Naive thymus-derived CD8-positive, alpha-beta T cell (primary cell): ENCODE results near the gene NFKB2. TPM values are rescaled to one million over a fixed set of nuclear protein-coding genes. Genes with fewer than 3 reads are reported as not detected.

Experiments used
- ATAC-seq, 2 donors: fragments of 150-1000 bp; cut with Tn5 transposase in 1 of 2; sonication (Bioruptor Pico), chemical (Tn5 transposase) in 1 of 2; 1 replicate in 1 of 2; 2 replicates in 1 of 2; pipeline ENCODE4 v1.10.0; 2021; ENCODE audit warnings: mild to moderate bottlenecking in 2 of 2, moderate library complexity in 2 of 2
- POLR2A ChIA-PET: fragments of 350-600 bp; sonication (Branson Sonifier 250); formaldehyde crosslinking; loops from one replicate; lab custom pipeline; 2021; ENCODE audit warnings: antibody characterized with exemption; lab: Charles Lee
- DNase-seq, 10 donors: peaks; one replicate each; pipeline versions ENCODE4 v3.0.0 to v3.0.0-alpha.2; 2020 to 2022
- H3K27ac Mint-ChIP-seq, 10 donors: one replicate each; pipeline ENCODE4 v1.8.0; 2020 to 2022; ENCODE audit warnings: mild to moderate bottlenecking in 10 of 10, mixed read lengths in 10 of 10, moderate library complexity in 4 of 10, inconsistent platforms in 1 of 10
- H3K27me3 Mint-ChIP-seq, 5 donors: one replicate each; pipeline ENCODE4 v1.8.0; 2021 to 2022; ENCODE audit warnings: mixed read lengths in 5 of 5
- H3K36me3 Mint-ChIP-seq, 3 donors: one replicate each; pipeline ENCODE4 v1.8.0; 2020 to 2022; ENCODE audit warnings: mixed read lengths in 3 of 3, mild to moderate bottlenecking in 2 of 3, inconsistent platforms in 1 of 3
- H3K4me1 Mint-ChIP-seq, 4 donors: one replicate each; pipeline ENCODE4 v1.8.0; 2021 to 2022; ENCODE audit warnings: mixed read lengths in 4 of 4
- H3K4me3 Mint-ChIP-seq, 10 donors: one replicate each; pipeline ENCODE4 v1.8.0; 2020 to 2022; ENCODE audit warnings: mild to moderate bottlenecking in 10 of 10, mixed read lengths in 10 of 10, moderate library complexity in 6 of 10, inconsistent platforms in 1 of 10
- H3K9me3 Mint-ChIP-seq, 9 donors: one replicate each; pipeline ENCODE4 v1.8.0; 2020 to 2022; ENCODE audit warnings: mixed read lengths in 9 of 9, mild to moderate bottlenecking in 3 of 9, inconsistent platforms in 1 of 9, moderate library complexity in 1 of 9
- polyA plus RNA-seq, 3 donors: library from polyadenylated mRNA; unstranded; fragments of 300-500 nt; fragmentation: Illumina TruSeq; gene quantifications; one replicate each; pipeline ENCODE4 v1.2.3, GENCODE V29; 2021
- total RNA-seq, 8 experiments: library from RNA in 2 of 8; stranded (reverse) in 2 of 8; gene quantifications; one replicate each; pipeline ENCODE4 v1.2.3 and lab custom pipeline; 2021 to 2026

NFKB2 gene
- total and polyA plus RNA-seq, 5 experiments from 2014 or later = 6.1 to 123 (median 14.6) TPM

DNA sequence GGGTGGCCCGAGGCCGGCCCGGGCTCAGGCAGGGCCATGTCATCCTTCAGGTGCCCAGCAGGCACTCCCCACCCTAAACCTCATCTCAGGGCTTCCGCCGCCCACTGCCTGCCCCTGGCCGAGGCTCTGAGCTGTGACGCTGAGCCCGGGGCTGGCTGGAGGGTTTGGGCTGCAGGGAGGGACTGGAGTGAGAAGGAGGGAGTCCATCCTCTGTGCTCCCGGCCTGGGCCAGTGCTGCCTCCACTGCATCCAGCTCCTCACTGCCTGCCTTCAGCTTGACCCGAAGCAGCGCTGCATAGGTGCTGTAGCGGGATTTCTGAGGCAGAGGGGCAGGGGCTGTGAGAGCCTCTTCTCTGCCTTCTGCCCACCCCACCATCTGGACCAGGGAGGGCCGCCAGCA is 7.6 kb downstream of the NFKB2 start:
- Mint-ChIP-seq H3K4me1 (peaks cover 14 to 36% (median 24%) of the 10 kb centered on the region in 4 donors), H3K27me3 (peaks cover 0 to under 1% (median 0%) of the 10 kb centered on the region in 5 donors), H3K4me3 (no peak overlapping the region), H3K27ac (peak overlapping the region in 1 of 10 donors; percentile 29), H3K36me3 (peaks cover 0 to 19% (median 0%) of the 10 kb centered on the region in 3 donors), H3K9me3 (no peaks in the 10 kb centered on the region)
- no peak for DNase-seq
- POLR2A ChIA-PET = interaction anchor here (0.5 to 1.6 kb wide), 12 partner anchors 10 to 697 kb away, joined by 3 to 8 read pairs (median 3); partner anchors contain the start of genes ACTR1A and FBXL15
- no peak for ATAC-seq

DNA sequence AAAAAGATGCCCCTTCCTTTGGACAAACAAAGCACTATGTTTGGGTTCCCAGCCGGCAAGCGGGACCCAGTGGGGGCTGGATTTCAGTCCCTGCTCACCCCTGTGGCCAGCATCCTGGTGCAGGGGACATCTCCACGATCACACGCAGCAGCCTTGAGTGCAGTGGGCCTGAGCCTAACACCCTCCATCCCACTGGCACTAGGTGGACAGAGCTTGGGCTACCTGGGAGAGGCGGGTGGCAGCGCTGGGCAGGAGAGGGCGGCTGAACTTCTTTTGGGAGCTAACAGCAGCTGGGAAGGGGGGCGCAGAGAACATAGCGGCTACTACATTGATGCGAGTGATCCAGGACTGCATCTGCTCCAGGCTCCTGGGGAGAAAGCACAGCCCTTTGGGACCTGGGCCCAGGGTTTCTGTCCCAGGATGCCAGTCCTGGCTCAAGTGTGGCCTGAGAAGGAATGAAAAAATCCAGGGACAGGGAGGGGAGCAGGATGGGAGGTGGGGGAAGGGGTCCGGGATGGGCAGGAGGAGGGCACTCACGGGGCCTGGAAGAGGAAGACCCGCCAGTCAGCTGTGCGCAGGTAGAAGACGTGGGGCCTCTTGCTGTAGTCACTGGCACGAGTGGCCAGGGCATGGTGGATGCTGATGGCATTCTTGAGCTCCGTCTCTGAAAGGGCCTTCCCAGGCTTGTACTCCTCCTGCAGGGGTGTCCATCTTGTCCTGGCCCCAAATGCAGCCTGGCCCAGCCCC is 9.0 kb downstream of the NFKB2 start:
- ATAC-seq (no peak), DNase-seq (no peak)
- H3K36me3 Mint-ChIP-seq = peaks cover 0 to 10% (median 0%) of the 10 kb centered on the region in 3 donors
- H3K4me3 Mint-ChIP-seq = no peak overlapping the region
- peaks cover 15 to 35% (median 20%) of the 10 kb centered on the region in 4 donors for H3K4me1 Mint-ChIP-seq
- POLR2A ChIA-PET = interaction anchor here (0.6 to 1.8 kb wide), 13 partner anchors 8 to 937 kb away, joined by 3 to 8 read pairs (median 4); partner anchors contain the start of genes C10orf95, CUEDC2, FBXL15 and NFKB2
- no peaks in the 10 kb centered on the region for H3K9me3 Mint-ChIP-seq
- peak overlapping the region in 3 of 10 donors; percentile 32 to 83 (median 48) for H3K27ac Mint-ChIP-seq
- H3K27me3 Mint-ChIP-seq = peaks cover 0 to 5% (median 0%) of the 10 kb centered on the region in 5 donors

DNA sequence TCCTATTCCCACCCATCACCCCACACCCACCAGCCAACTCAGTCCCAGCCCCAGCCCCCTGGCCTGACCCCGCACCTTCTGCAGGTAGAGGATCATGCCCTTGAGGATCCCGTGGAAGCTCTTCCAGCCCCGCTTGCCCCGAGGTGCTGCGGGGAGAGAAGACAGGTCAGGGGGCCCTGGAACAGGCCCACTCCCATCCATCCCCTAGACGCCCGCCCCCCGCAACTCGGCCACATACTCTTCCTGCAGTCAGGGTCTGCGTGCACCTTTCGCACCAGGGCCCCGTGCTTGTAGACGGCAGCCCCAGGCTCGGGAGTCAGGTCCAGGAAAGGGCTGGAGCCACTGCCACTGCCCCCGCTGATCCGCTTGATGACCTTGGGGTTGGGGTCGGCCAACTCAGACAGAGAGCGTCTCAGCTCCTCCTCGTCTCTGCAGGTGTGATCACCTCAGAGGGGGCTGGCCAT is 9.6 kb downstream of the NFKB2 start:
- POLR2A ChIA-PET = interaction anchor here (0.6 to 1.8 kb wide), 6 partner anchors 9 to 938 kb away, joined by 3 to 6 read pairs (median 4); partner anchors contain the start of genes C10orf95, CUEDC2 and NFKB2
- peaks cover 0 to 11% (median 0%) of the 10 kb centered on the region in 5 donors for H3K27me3 Mint-ChIP-seq
- H3K36me3 Mint-ChIP-seq = peaks cover 0 to 9% (median 0%) of the 10 kb centered on the region in 3 donors
- peak overlapping the region in 5 of 10 donors; percentile 15 to 83 (median 48) for H3K27ac Mint-ChIP-seq
- no peak overlapping the region for H3K4me3 Mint-ChIP-seq
- H3K9me3 Mint-ChIP-seq = no peaks in the 10 kb centered on the region
- no peak for ATAC-seq
- DNase-seq = peak in 1 of 10 donors; percentile 61
- H3K4me1 Mint-ChIP-seq = peaks cover 19 to 36% (median 22%) of the 10 kb centered on the region in 4 donors

DNA sequence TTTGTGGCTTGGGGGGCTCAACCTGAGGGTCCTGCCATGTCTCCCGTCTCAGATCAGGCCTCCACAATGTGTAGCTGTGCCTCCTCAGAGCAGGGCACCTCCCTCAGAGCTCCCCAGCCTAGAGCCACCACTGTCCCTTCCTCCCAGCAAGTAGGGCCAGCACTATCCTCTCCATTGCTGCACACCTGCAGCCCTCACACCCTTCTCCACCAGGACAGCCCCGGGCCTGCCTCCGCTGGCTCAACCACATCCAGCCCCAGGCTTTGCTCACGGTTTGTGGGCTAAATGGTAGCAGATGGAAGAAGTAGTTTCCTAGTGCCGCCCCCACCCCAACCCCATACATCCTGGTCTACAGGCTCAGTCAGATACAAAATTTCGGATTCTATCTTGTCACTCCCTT is 10.1 kb downstream of the NFKB2 start:
- peaks cover 20 to 32% (median 21%) of the 10 kb centered on the region in 4 donors for H3K4me1 Mint-ChIP-seq
- peaks cover 0 to 12% (median 0%) of the 10 kb centered on the region in 5 donors for H3K27me3 Mint-ChIP-seq
- peak overlapping the region; percentile 9 to 73 (median 53) for H3K27ac Mint-ChIP-seq
- H3K9me3 Mint-ChIP-seq = no peaks in the 10 kb centered on the region
- no peak for ATAC-seq
- H3K4me3 Mint-ChIP-seq = peak overlapping the region in 3 of 10 donors; percentile 7 to 68 (median 21)
- POLR2A ChIA-PET = interaction anchor here (0.5 to 1.8 kb wide), 7 partner anchors 10 to 45 kb away, joined by 3 to 15 read pairs (median 5); partner anchors contain the start of genes C10orf95, CUEDC2 and NFKB2
- no peak for DNase-seq
- peaks cover 0 to 7% (median 0%) of the 10 kb centered on the region in 3 donors for H3K36me3 Mint-ChIP-seq

DNA sequence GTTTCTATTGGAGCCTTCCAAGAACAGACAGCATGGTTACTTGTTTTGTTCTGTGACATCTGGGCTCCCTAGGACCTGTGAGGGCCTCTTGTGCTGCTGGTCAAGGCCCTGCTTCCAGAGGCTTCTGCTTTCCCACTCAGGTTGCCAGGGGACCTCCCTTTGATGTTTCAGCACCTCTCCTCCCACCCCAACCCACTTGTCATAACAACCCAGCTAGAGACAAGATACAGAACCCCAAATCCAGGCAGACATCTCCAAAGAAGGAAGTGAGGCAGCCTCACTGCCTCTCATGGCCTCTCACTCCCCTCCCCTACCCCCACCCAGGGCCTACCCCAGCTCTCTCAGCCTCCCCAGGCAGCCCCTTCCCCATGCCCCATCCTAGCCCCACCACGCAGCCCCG is 11.3 kb downstream of the NFKB2 start:
- POLR2A ChIA-PET = interaction anchor here (0.5 to 1.7 kb wide), 7 partner anchors 8 to 75 kb away, joined by 3 to 15 read pairs (median 4); no protein-coding TSS in a partner anchor
- H3K27ac Mint-ChIP-seq = peak overlapping the region in 6 of 10 donors; percentile 50 to 90 (median 70)
- H3K27me3 Mint-ChIP-seq = peaks cover 0 to 20% (median 0%) of the 10 kb centered on the region in 5 donors
- peak overlapping the region in 6 of 10 donors; percentile 19 to 85 (median 32) for H3K4me3 Mint-ChIP-seq
- H3K36me3 Mint-ChIP-seq = peaks cover 0 to 2% (median 0%) of the 10 kb centered on the region in 3 donors
- H3K9me3 Mint-ChIP-seq = no peaks in the 10 kb centered on the region
- ATAC-seq (no peak), DNase-seq (no peak)
- H3K4me1 Mint-ChIP-seq = peaks cover 28 to 44% (median 30%) of the 10 kb centered on the region in 4 donors

DNA sequence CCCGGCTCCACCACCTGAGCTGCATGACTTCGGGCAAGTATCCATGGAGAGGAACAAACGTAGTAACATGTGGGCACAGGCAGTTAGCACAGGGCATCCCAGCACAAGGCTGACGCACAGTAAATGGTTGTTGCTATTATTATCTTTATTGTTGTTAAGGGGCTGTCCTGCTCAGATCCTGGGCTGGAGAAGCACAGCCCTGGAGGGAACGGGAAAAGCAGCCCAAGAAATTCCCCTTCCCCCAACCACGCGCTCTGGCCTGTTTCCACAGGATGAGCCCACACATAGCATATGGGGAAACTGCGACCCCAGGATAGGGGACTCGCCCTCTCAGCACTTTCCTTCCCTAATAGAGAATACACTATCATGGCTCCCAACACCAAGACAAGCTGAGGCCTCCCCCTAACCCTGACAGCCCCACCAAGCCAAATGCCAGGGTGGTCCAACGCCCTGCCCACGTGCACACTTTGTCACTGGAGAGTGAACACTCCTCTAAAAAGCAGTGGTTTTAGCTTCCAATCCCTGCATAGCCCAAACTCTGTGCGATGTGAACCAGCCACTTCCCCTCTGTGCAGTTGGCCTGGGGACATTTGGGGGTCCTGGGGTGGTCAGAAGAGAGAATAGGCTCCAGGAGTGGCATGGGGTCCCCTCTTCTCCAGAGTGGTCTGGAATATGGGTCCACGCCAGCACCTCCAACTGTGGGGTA is 12.1 kb downstream of the NFKB2 start:
- peaks cover 28 to 49% (median 32%) of the 10 kb centered on the region in 4 donors for H3K4me1 Mint-ChIP-seq
- H3K4me3 Mint-ChIP-seq = peak overlapping the region; percentile 9 to 89 (median 74)
- ATAC-seq (no peak), DNase-seq (no peak)
- H3K9me3 Mint-ChIP-seq = no peaks in the 10 kb centered on the region
- no peaks in the 10 kb centered on the region for H3K36me3 Mint-ChIP-seq
- peak overlapping the region in 9 of 10 donors; percentile 80 to 96 (median 91) for H3K27ac Mint-ChIP-seq
- POLR2A ChIA-PET = interaction anchor here (0.5 to 1.4 kb wide), 8 partner anchors 9 to 74 kb away, joined by 3 to 7 read pairs (median 4); partner anchors contain the start of gene CUEDC2
- peaks cover 0 to 21% (median 0%) of the 10 kb centered on the region in 5 donors for H3K27me3 Mint-ChIP-seq

DNA sequence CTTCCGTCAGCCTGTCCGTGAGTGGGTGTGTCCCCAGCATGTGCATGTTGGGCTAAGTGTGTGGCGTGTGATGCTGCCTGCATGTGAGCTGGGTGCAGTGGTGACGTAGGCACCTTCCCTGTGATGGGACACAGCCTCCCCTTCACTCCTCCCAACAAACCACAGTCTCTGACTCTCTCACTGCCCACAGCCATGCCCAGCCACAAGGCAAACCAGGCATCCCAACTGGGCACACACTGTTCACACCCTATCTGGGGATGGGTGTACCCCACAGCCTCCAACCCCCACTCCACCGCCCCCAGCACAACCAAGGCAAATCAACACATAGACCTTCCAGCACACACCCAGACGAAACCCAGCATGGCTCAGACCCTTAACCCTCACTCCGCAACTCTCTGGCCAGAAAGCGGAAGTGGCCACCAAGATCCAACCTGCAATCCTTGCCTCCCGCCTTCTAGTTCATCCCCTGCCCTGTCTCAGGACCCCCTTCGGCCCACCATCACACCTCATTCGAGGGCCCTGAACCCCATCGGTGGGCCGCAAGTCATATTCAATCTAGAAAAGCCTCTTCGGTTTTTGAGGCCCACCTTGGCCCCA is 12.7 kb downstream of the NFKB2 start:
- Mint-ChIP-seq H3K36me3 (no peaks in the 10 kb centered on the region), H3K4me1 (peaks cover 28 to 56% (median 38%) of the 10 kb centered on the region in 4 donors), H3K9me3 (no peaks in the 10 kb centered on the region), H3K27me3 (peaks cover 0 to 25% (median 0%) of the 10 kb centered on the region in 5 donors), H3K27ac (peak overlapping the region; percentile 64 to 96 (median 88)), H3K4me3 (peak overlapping the region; percentile 71 to 89 (median 79))
- DNase-seq (peak in 4 of 10 donors; percentile 26 to 66 (median 40)), ATAC-seq (peak in 1 of 2 donors; percentile 32)
- POLR2A ChIA-PET = interaction anchor here (0.6 to 1.4 kb wide), 4 partner anchors 9 to 24 kb away, joined by 3 to 7 read pairs (median 4); partner anchors contain the start of gene CUEDC2

DNA sequence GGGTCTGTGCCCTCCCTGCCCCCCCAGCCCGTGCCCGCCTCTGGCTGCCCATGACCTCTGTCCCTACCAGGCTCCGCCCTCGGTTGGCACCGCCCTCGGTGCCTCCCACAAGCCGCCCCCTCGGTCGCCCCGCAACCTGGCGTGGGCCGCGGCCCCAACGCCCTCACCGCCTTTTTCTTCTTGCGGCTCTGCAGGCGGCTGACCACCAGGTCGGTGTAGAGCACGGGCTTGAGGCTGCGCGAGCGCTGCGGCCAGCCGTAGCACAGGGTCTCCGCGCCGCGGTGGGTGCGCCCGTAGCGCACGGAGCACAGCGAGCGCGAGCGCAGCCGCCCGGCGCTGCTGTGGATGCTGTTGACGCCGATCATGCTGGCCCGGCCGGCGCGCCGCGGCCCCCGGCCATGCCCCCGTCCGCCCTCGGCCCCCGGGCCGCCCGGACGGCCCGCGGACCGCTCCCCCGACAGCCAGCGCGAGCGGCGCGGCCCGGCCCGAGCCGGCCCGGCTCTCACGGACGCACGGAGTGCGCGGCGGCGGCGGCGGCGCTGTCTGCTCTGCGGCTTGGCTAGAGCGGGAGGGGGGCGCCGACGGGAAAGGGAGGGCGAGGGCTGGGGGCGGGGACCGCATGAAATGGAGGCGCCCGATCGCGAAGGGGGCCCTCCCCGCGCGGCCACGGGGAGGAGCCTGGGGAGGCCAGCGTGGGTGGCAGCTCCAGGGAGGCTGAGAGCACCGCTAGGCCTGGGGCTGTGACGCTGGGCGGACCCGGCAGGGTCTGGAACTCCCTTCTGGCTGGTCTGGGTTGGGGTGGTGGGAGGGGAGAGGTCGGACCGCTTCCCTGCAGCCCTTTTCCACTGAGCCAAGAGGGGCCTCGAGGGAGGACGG is 13.5 kb downstream of the NFKB2 start:
- Mint-ChIP-seq H3K27ac (peak overlapping the region; percentile 64 to 96 (median 89)), H3K27me3 (peaks cover 0 to 27% (median 0%) of the 10 kb centered on the region in 5 donors), H3K9me3 (no peaks in the 10 kb centered on the region), H3K4me3 (peak overlapping the region; percentile 71 to 91 (median 86)), H3K4me1 (peaks cover 28 to 57% (median 40%) of the 10 kb centered on the region in 4 donors), H3K36me3 (no peaks in the 10 kb centered on the region)
- DNase-seq (peak in 9 of 10 donors; percentile 60 to 91 (median 81)), ATAC-seq (peak; percentile 75 to 81)
- POLR2A ChIA-PET = interaction anchor here (1.0 to 5.5 kb wide), 8 partner anchors 11 to 92 kb away, joined by 3 to 64 read pairs (median 12); partner anchors contain the start of genes C10orf95, CUEDC2, FBXL15 and NFKB2

DNA sequence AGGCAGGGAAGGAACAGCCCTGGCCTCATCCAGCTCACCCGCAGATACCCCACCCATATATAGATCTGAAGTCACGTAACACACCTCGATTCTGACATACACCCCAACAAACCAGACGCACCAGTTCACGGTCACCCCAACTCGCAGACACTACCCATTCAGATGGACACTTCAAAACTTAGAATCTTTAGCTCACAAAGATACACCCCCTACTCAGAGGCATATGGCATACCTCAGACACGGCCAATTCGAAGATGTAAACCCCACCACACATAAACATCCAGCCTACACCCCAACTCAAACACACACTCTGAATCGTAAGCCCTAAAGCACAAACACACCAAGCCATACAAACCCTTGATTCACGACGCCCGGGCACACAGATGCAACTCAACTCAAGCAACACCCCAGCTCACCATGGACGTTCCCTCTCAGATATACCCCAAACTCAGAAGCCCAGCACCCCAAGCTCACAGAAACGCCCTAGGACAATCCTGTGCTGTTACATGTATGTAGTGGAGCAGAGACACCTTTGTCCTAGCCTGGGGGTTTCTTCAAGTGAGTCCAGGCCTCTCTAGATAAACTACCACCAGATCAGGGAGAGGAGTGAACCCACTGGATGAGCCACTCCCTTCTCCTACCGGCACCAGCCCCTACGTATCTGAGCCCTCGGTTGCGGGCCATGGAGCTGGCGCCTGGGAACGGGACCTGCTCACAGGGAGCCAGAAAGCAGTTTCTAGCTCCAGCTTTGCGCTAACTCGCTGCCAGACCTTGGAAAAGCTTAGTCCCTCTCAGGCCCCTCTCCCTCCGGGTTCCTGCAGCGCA is 14.3 kb downstream of the NFKB2 start:
- H3K4me1 Mint-ChIP-seq = peaks cover 25 to 57% (median 40%) of the 10 kb centered on the region in 4 donors
- no peak for DNase-seq
- no peak for ATAC-seq
- no peaks in the 10 kb centered on the region for H3K36me3 Mint-ChIP-seq
- peaks cover 0 to 27% (median 0%) of the 10 kb centered on the region in 5 donors for H3K27me3 Mint-ChIP-seq
- peak overlapping the region; percentile 61 to 93 (median 84) for H3K27ac Mint-ChIP-seq
- POLR2A ChIA-PET = interaction anchor here (0.5 to 5.5 kb wide), 11 partner anchors 11 to 178 kb away, joined by 3 to 64 read pairs (median 7); partner anchors contain the start of genes C10orf95, CUEDC2, FBXL15 and NFKB2
- H3K4me3 Mint-ChIP-seq = peak overlapping the region; percentile 65 to 91 (median 86)
- H3K9me3 Mint-ChIP-seq = no peaks in the 10 kb centered on the region
